ENCODE data around the gene SMIM44. TPM values are rescaled to one million over a fixed set of nuclear protein-coding genes. Genes with fewer than 3 reads are reported as not detected.

SMIM44 gene
- total RNA-seq, 6 experiments from 2014 or later: not detected

- peak overlapping the region; percentile 81; the same call in 1 of the 2 replicates for H3K27ac Mint-ChIP-seq
- H3K4me1 Mint-ChIP-seq (ENCODE audit: low read depth): peaks cover 16% of the 10 kb centered on the region
- H3K27me3 Mint-ChIP-seq (ENCODE audit: insufficient read depth): peaks cover 7% of the 10 kb centered on the region
- DNase-seq: no peak
- no peaks in the 10 kb centered on the region for H3K9me3 Mint-ChIP-seq
- no peak for TF ChIP-seq CTCF (IDR thresholded peaks at IDR 0.05)
- H3K4me3 Mint-ChIP-seq: no peak overlapping the region; the same call in 1 of the 2 replicates
- peaks cover 14% of the 10 kb centered on the region; the same call in 1 of the 2 replicates for H3K36me3 Mint-ChIP-seq (ENCODE audit: low read depth)
These were observed 38.5 kb downstream of the SMIM44 start for GRCh38 chr19:3444695-3445234.

- no peak overlapping the region for H3K4me3 Mint-ChIP-seq
These were observed 39.2 kb downstream of the SMIM44 start for GRCh38 chr19:3443840-3444694.

GRCh38 chr19:3442487-3443071 lies 40.7 kb downstream of the SMIM44 start:
- no peak for DNase-seq
- H3K9me3 Mint-ChIP-seq: no peaks in the 10 kb centered on the region
- TF ChIP-seq CTCF (IDR thresholded peaks at IDR 0.05): no peak
- no peak overlapping the region for H3K4me3 Mint-ChIP-seq
- peaks cover 7% of the 10 kb centered on the region for H3K27me3 Mint-ChIP-seq (ENCODE audit: insufficient read depth)
- peaks cover 17% of the 10 kb centered on the region for H3K4me1 Mint-ChIP-seq (ENCODE audit: low read depth)
- H3K36me3 Mint-ChIP-seq (ENCODE audit: low read depth): peaks cover 19% of the 10 kb centered on the region; the same call in 1 of the 2 replicates
- H3K27ac Mint-ChIP-seq: no peak overlapping the region

More at GRCh38 chr19:3443840-3444694, 39.2 kb downstream of the SMIM44 start:
- no peak for TF ChIP-seq CTCF (IDR thresholded peaks at IDR 0.05)
- H3K4me1 Mint-ChIP-seq (ENCODE audit: low read depth): peaks cover 17% of the 10 kb centered on the region
- peaks cover 7% of the 10 kb centered on the region for H3K27me3 Mint-ChIP-seq (ENCODE audit: insufficient read depth)
- peak overlapping the region; percentile 81 for H3K27ac Mint-ChIP-seq
- DNase-seq: peak; percentile 35
- H3K9me3 Mint-ChIP-seq: no peaks in the 10 kb centered on the region
- H3K36me3 Mint-ChIP-seq (ENCODE audit: low read depth): peaks cover 14% of the 10 kb centered on the region; the same call in 1 of the 2 replicates

- no peak for TF ChIP-seq CTCF (IDR thresholded peaks at IDR 0.05)
- peaks cover 9% of the 10 kb centered on the region for H3K27me3 Mint-ChIP-seq (ENCODE audit: insufficient read depth)
- peaks cover 19% of the 10 kb centered on the region; the same call in 1 of the 2 replicates for H3K36me3 Mint-ChIP-seq (ENCODE audit: low read depth)
- no peak for DNase-seq
- no peak overlapping the region for H3K27ac Mint-ChIP-seq
- H3K4me3 Mint-ChIP-seq: no peak overlapping the region
- peaks cover 17% of the 10 kb centered on the region for H3K4me1 Mint-ChIP-seq (ENCODE audit: low read depth)
- H3K9me3 Mint-ChIP-seq: no peaks in the 10 kb centered on the region
These were observed 41.3 kb downstream of the SMIM44 start for GRCh38 chr19:3441986-3442329.

- H3K27me3 Mint-ChIP-seq (ENCODE audit: insufficient read depth): peaks cover 9% of the 10 kb centered on the region
- no peak for DNase-seq
- H3K9me3 Mint-ChIP-seq: no peaks in the 10 kb centered on the region
- no peak overlapping the region for H3K27ac Mint-ChIP-seq
- TF ChIP-seq CTCF (IDR thresholded peaks at IDR 0.05): no peak
- peaks cover 18% of the 10 kb centered on the region; the same call in 1 of the 2 replicates for H3K36me3 Mint-ChIP-seq (ENCODE audit: low read depth)
- H3K4me3 Mint-ChIP-seq: no peak overlapping the region
- H3K4me1 Mint-ChIP-seq (ENCODE audit: low read depth): peaks cover 17% of the 10 kb centered on the region
These were observed 41.9 kb downstream of the SMIM44 start for GRCh38 chr19:3441089-3441985.

Measured in HFFc6 (cell line).